AG09309 (cell line): Measurements from ENCODE around the gene NBL1.
A peak's percentile ranks its signal among the peaks of the same experiment; 100 is the strongest.

ENCODE experiments used
- DNase-seq: peaks from one replicate; pipeline ENCODE4 v3.0.0-alpha.2; 2010; ENCODE audit warnings: low read depth
- H3K4me3 ChIP-seq: 2 replicates; pipeline ENCODE4 v1.5.1; 2011; ENCODE audit warnings: mild to moderate bottlenecking, low read depth, low read length, moderate library complexity; ENCODE audit not compliant: control insufficient read depth
- CTCF ChIP-seq: IDR thresholded peaks from 2 replicates; pipeline ENCODE4 v1.5.1; 2011; ENCODE audit warnings: mild to moderate bottlenecking, low read depth, low read length, inconsistent platforms; ENCODE audit not compliant: insufficient read depth, control insufficient read depth; ENCODE audit errors: missing control alignments

Gene NBL1

GRCh38 chr1:19703280-19703679 lies 59.2 kb downstream of the NBL1 start:
- TF ChIP-seq CTCF: no peak
- no peak for DNase-seq
- H3K4me3 ChIP-seq: no peak overlapping the region

- peak; percentile 28 for DNase-seq
- no peak overlapping the region for H3K4me3 ChIP-seq
- TF ChIP-seq CTCF: peak; percentile 96
Observed at GRCh38 chr1:19704247-19705113, 60.4 kb downstream of the NBL1 start.

DNA sequence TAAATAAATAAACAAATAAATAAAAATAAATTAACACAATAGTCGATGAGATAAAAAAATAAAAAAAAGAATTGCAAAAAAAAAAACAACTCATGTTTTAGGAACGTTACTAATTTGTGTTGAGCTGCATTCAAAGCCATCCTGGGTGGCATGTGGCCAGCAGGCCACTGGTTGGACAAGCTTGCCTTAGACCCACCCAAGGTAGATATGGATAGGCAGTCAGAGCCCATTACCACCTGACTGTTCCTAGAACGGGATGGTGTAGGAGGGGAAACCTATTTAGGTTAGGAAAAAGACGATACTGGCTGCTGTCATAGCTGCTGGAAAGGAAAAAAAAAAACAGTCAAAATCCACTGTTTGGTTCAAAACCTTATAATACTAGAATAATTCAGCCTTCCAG lies 61.4 kb downstream of the NBL1 start:
- no peak for TF ChIP-seq CTCF
- H3K4me3 ChIP-seq: no peak overlapping the region
- DNase-seq: no peak

GRCh38 chr1:19706136-19706535 lies 62.0 kb downstream of the NBL1 start:
- no peak overlapping the region for H3K4me3 ChIP-seq
- no peak for DNase-seq
- no peak for TF ChIP-seq CTCF
